ENCODE measurements around the gene XKRX.

- TF ChIP-seq POLR2A (IDR thresholded peaks at IDR 0.05; ENCODE audit: low read depth, low read length) = no peak
- no peak for TF ChIP-seq POLR2AphosphoS5 (IDR thresholded peaks at IDR 0.05; ENCODE audit: low read depth, low read length)
- no peak for TF ChIP-seq TAF1 (IDR thresholded peaks at IDR 0.05; ENCODE audit: low read depth, low read length)
Observed at GRCh38 chrX:100911731-100912130, 17.0 kb downstream of the XKRX start.
